Measurements from ENCODE around the gene PIM2.

PIM2 gene

GRCh38 chrX:48935301-48935670, 16.5 kb upstream of the PIM2 start:
- DNase-seq (ENCODE audit: low read depth) = no peak

GRCh38 chrX:48934581-48935300, 15.9 kb upstream of the PIM2 start:
- no peak for DNase-seq (ENCODE audit: low read depth)

DNA sequence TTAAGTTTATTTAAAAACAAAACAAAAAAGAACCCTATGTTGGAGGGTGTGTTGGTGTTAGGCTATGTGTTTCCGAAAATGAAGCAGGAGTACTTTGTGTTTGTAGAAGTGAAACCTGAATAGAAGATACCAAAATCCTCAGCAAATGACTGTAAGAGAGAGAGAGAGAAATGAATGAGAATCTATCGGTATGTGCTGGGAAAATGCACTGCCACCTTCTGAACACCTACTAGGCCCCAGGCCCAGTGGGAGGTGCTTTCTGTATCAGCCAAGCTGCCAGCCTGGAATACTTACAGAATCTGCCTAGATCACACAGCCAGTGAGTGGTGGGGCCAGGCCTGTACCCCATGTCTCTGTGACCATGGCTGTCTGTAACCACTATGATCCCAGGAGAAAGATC, 14.9 kb upstream of the PIM2 start:
- no peak for DNase-seq (ENCODE audit: low read depth)

GRCh38 chrX:48927736-48928382, 9.0 kb upstream of the PIM2 start:
- no peak for DNase-seq (ENCODE audit: low read depth)

GRCh38 chrX:48927123-48927522, 8.3 kb upstream of the PIM2 start:
- DNase-seq (ENCODE audit: low read depth) = no peak

DNA sequence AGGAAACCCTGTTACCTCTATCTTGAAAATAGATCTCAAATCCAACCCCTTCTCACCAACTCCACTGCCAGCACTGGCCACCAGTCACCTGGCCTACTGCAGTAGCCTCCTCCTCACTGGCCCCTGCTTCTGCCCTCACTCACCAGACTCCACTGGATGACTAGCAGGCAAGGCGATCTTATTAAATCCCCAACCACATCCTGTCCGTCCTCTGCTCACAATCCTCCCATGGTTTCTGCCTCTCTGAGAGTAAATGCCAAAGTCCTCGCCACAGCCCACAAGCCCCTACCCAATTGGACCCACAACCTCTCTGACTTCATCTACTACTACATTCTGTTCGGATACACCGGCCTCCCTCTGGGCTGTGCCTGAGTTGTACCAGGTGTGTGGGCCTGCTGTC, 5.4 kb upstream of the PIM2 start:
- no peak for DNase-seq (ENCODE audit: low read depth)

DNA sequence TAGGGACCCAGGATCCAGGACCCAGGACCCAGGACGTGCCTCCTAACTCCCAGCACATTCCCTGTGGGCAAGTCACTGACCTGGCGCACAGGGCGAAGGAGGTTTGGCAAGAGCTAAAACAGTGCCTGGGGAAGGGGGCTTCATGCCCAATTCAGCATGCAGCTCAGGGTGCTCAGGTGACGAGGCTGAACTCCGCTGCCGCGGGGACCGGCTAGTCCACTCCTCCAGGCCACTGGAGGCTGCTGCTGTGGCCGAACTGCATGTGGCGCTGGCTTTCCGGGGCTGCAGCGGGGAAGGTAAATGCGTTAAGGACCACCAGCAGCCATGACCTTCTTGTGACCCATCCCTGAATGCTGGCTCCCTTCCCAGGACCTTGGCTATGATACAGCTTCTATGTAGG, 4.9 kb upstream of the PIM2 start:
- no peak for DNase-seq (ENCODE audit: low read depth)

GRCh38 chrX:48920718-48921104, 1.9 kb upstream of the PIM2 start:
- DNase-seq (ENCODE audit: low read depth) = no peak

- no peak for DNase-seq (ENCODE audit: low read depth)
Measured at GRCh38 chrX:48919947-48920717, 1.3 kb upstream of the PIM2 start.

DNA sequence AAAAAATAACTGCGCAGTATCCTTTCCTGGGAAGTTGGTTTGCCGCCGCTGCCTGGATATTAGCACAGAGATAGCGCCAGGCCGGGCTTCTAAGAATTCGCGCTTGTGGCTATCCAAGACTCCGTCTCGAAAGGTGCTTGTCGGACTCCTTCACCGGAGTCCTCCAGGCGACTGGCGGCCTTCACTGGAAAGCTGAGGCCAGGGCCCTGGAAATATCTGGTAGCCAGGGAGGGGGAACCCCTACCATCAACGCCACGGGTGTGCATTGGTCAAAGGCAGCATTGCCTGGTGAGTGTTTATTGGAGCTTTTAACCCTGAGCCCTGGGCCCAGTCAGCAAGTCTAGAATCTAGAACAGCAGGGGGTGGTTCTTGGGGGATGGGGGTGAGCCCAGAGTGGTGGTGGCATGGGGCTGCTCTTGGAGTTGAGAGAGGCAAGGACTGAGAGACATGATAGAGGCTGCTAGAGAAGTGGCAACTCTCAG, 577 bp upstream of the PIM2 start:
- DNase-seq (ENCODE audit: low read depth) = no peak

- DNase-seq (ENCODE audit: low read depth) = no peak
Measured at GRCh38 chrX:48918301-48918642, 552 bp downstream of the PIM2 start.

DNA sequence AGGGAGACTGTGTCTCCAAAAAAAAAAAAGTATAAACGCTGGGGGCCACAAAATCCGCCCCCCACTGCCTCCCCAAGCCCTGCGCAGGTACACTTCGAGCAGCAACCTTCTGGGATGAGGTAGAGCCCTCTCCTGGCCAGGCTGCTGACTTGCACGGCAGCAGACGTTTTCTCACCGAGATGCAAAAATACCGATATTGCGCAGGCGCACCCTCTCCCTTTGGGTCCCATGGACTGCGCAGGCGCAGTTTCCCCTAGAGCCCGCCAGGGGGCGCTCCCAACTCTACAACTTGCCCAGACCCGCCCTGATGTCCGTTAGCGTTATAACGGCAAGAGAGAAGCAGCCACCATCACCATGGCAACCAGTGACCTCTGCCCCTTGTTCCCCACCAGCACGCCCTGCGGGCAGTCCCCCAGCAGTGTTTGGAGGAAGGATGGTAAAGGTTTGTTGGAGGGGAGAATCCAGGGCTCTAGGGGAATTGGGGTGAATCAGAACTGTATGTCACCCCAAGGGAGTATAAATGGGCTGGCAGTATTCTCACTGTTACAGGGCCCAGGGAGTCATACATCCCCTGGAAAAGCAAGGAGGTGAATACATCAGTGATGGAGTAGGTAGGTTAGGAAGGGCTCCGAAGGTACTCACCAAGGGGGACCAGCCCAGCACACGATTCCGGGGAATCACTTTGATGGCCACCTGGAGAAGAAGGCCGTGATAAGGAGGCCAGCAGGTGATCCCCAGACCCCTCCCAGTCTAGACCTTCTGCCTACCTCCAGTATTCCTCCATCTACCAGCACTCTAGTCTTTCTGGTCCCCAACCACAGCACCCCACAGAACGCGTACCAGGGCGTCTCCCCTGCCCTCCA, 1.5 kb downstream of the PIM2 start:
- DNase-seq (ENCODE audit: low read depth) = peak; percentile 77

GRCh38 chrX:48914593-48915493, 4.0 kb downstream of the PIM2 start:
- no peak for DNase-seq (ENCODE audit: low read depth)

DNA sequence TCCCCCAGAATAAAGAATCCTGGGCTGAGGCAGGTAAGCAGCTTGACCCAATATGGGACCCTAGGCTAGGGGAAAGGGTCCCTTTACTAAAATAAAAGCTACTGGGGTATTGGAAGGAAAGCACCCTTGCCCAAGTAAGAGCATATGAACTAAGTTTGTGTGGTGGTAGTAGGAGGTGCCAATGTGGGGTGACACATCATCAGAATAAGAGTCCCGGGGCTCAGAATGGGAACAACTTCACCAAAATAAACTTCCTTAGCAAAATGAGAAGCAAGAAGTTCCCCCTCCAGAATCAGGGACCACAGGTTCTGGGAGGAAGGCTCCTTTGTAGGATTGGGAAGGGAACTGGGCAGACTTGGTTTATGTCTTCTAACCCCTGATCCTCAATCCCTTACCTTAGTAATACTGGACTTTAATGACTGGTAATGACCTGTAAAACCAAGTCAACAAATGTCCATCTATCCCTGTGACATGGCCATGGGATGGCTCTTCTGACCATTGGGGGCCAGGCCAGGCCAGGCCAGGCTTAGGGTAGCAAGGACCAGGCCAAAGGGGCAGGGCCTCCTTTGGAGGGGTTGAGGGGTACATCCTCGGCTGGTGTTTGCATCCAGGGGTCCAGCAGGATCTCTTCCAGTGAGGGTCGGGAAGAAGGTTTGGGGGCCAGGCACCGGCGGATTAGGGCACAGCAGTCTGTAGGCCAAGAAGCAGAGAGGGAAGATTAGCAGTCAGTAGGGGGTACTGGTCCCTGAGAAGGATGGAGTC, 5.0 kb downstream of the PIM2 start:
- no peak for DNase-seq (ENCODE audit: low read depth)

DNA sequence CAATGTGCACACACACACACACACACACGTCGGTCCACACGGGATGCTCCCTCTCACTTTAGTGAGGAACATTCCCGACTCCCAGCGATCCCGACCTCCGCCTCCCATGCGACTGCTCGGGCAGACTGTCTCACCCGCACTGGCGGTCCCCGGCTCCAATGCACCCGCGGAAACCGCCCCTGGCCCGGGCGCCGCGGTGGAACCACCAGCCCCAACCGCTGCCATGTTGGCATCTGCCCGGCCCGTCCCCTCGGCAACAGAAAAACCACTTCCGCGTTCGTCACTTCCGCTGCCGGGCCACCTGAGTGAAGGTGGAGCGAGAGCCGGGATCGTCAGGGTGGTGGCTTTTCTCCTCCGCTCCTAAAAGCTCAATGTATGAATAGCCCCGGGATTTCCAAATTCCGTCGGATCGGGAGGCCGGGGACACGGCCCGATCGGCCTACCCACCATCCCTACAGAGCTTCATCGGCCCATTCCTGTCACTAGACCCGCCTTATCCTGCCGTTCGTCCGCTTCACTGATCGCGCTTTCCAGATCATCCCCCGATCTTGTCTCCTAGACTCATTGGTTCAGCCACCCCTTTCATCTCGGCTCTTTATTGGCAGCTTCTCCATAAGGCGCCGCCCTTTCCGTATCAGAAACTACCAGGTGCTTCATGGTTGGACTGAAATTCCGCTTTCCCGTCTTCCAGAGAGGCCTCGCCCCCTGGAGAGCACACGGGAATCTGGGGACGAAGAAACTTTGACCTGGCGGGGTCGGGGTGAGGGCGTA, 7.2 kb downstream of the PIM2 start, which contains the start of gene SLC35A2:
SLC35A2 (minus strand) TSS at position 235 of the 771 bp plus-strand sequence; CDS start at position 225, 10 bp downstream.
- peak; percentile 76 for DNase-seq (ENCODE audit: low read depth)

GRCh38 chrX:48910926-48911411, 7.9 kb downstream of the PIM2 start:
- no peak for DNase-seq (ENCODE audit: low read depth)

DNA sequence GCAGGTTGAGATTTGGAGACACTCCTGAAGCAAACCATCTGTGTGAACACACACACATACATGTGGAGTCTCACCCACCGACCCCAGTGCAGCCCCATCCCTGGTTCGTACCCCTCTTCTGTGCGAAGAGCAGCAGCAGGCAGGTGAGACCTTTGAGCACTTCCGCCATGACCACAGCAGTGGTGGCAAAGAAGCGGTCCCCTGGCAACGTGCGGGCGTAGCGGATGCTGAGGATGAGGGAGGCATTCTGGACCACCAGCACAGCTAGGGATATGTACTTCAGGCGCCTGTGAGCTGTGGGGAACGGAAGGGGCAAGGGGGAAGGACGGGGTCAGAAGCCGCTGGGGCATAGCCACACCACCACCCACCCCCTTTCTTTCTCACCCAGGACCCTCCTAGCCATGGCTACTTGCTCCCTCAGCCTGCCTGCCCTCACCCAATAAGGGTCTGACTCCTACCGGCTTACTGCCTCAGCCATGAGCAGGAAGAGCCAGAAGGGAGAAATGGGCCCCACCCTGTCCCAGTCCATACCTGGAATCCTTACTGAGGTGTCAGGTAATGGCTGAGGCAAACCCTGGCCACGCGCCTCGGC, 9.0 kb downstream of the PIM2 start:
- DNase-seq (ENCODE audit: low read depth) = no peak

DNA sequence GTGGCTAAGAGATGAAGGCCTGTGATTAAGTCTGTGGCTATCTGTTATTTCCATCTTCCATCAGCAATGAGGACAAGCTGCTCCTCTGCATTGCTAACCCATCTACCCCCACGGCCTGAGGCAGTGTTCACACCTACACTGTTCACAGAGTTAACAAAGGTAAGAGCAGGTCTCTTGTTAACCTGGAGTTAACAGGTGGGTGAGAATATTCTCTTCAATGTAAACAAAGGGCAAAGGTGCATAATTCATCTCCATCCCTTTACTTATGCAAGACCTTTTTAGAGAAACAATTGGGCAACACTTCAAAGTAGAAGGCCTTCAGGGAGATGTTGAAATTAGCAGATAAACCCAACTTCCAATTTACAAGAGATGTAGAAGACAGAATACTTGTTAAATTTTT, 10.2 kb downstream of the PIM2 start:
- no peak for DNase-seq (ENCODE audit: low read depth)

Measured in activated T-cell treated with anti-CD3 and anti-CD28 coated beads for 1 hour (primary cell).